ENCODE results near the gene SOX11.

SOX11 gene

GRCh38 chr2:5725072-5725471 is 32.9 kb downstream of the SOX11 start:
- ATAC-seq = no peak
- no peak for TF ChIP-seq ZNF70 (CRISPR knock-in tag; IDR thresholded peaks at IDR 0.05)

GRCh38 chr2:5725794-5726463 is 33.7 kb downstream of the SOX11 start:
- ATAC-seq = no peak
- TF ChIP-seq RARB (CRISPR knock-in tag; IDR thresholded peaks at IDR 0.05) (no peak), ESRRG (CRISPR knock-in tag; IDR thresholded peaks at IDR 0.05) (no peak), GLIS3 (CRISPR knock-in tag; IDR thresholded peaks at IDR 0.05) (no peak), POU6F1 (CRISPR knock-in tag; IDR thresholded peaks at IDR 0.05; ENCODE audit: borderline replicate concordance, low read depth) (no peak)

- TF ChIP-seq TSHZ2 (CRISPR knock-in tag; IDR thresholded peaks at IDR 0.05) = no peak
- TF ChIP-seq CSRNP3 (CRISPR knock-in tag; IDR thresholded peaks at IDR 0.05) = no peak
- TF ChIP-seq ZNF8 (CRISPR knock-in tag; IDR thresholded peaks at IDR 0.05) = no peak
- no peak for TF ChIP-seq SNAI2 (CRISPR knock-in tag; IDR thresholded peaks at IDR 0.05)
- TF ChIP-seq ZNF70 (CRISPR knock-in tag; IDR thresholded peaks at IDR 0.05) = no peak
- TF ChIP-seq GLIS3 (CRISPR knock-in tag; IDR thresholded peaks at IDR 0.05) = no peak
- no peak for TF ChIP-seq TCF4 (CRISPR knock-in tag; IDR thresholded peaks at IDR 0.05; ENCODE audit: borderline replicate concordance)
- no peak for TF ChIP-seq CSDC2 (CRISPR knock-in tag; IDR thresholded peaks at IDR 0.05)
- TF ChIP-seq PPARA (CRISPR knock-in tag; IDR thresholded peaks at IDR 0.05; ENCODE audit: borderline replicate concordance) = no peak
- no peak for TF ChIP-seq ZNF565 (CRISPR knock-in tag; conservative IDR thresholded peaks at IDR 0.05; ENCODE audit: low read depth)
- TF ChIP-seq ZFP30 (CRISPR knock-in tag; IDR thresholded peaks at IDR 0.05) = no peak
- TF ChIP-seq OSR1 (CRISPR knock-in tag; IDR thresholded peaks at IDR 0.05) = no peak
- TF ChIP-seq PATZ1 (CRISPR knock-in tag; IDR thresholded peaks at IDR 0.05; ENCODE audit: borderline replicate concordance) = no peak
- no peak for TF ChIP-seq ZFP3 (CRISPR knock-in tag; IDR thresholded peaks at IDR 0.05)
- TF ChIP-seq ISL1 (CRISPR knock-in tag; IDR thresholded peaks at IDR 0.05) = no peak
- no peak for TF ChIP-seq ZC3H10 (CRISPR knock-in tag; IDR thresholded peaks at IDR 0.05)
- no peak for ATAC-seq
These were observed 35.1 kb downstream of the SOX11 start for GRCh38 chr2:5727235-5727634.

- ATAC-seq = no peak
- TF ChIP-seq SNAI2 (CRISPR knock-in tag; IDR thresholded peaks at IDR 0.05) (no peak), CREB5 (CRISPR knock-in tag; IDR thresholded peaks at IDR 0.05; ENCODE audit: low read depth) (no peak), ZC3H10 (CRISPR knock-in tag; IDR thresholded peaks at IDR 0.05) (no peak), ZFP30 (CRISPR knock-in tag; IDR thresholded peaks at IDR 0.05) (no peak), ZNF8 (CRISPR knock-in tag; IDR thresholded peaks at IDR 0.05) (no peak), PATZ1 (CRISPR knock-in tag; IDR thresholded peaks at IDR 0.05; ENCODE audit: borderline replicate concordance) (no peak), BACH2 (CRISPR knock-in tag; IDR thresholded peaks at IDR 0.05; ENCODE audit: borderline replicate concordance) (no peak), CSDC2 (CRISPR knock-in tag; IDR thresholded peaks at IDR 0.05) (no peak), PPARA (CRISPR knock-in tag; IDR thresholded peaks at IDR 0.05; ENCODE audit: borderline replicate concordance) (no peak), TSHZ2 (CRISPR knock-in tag; IDR thresholded peaks at IDR 0.05) (no peak)
These were observed 37.2 kb downstream of the SOX11 start for GRCh38 chr2:5729416-5729815.
